HepG2 (cell line): Measurements from ENCODE around the gene SIK2. TPM values are rescaled to one million over a fixed set of nuclear protein-coding genes. Genes with fewer than 3 reads are reported as not detected.

Experiments
- ATAC-seq: fragments of 200-7000 bp; cut with Tn5 transposase; 3 replicates; pipeline ENCODE4 v1.9.1; 2020; ENCODE audit warnings: mild to moderate bottlenecking, moderate library complexity
- BruUV-seq: library from RNA; stranded (reverse); fragments of 400-500 nt; replicated peaks from 2 replicates; lab custom pipeline; 2021; lab: Mats Ljungman, UMichigan
- CTCF ChIA-PET: fragments of 300-600 bp; formaldehyde crosslinking; extraction: SDS; loops from one replicate; lab custom pipeline; 2021; ENCODE audit warnings: low total read pairs, inconsistent platforms, low intra/inter-chr PET ratio; lab: Yijun Ruan, JAX
- POLR2A ChIA-PET: fragments of 350-600 bp; sonication (Branson Sonifier 250); formaldehyde crosslinking; loops from one replicate; lab custom pipeline; 2020; ENCODE audit warnings: antibody characterized with exemption, inconsistent platforms; lab: Yijun Ruan, JAX
- DNase-seq: peaks from one replicate; pipeline ENCODE4 v3.0.0-alpha.2; 2015; ENCODE audit warnings: low spot score
- FAIRE-seq: peaks from 3 replicates; lab custom pipeline; 2011; peaks lifted over from hg19 to GRCh38; lab: Jason Lieb, UNC
- H2AFZ ChIP-seq: one replicate; pipeline ENCODE4 v1.6.1; 2011; ENCODE audit warnings: low read length, inconsistent platforms
- H3K27ac ChIP-seq: fragments of 300-600 bp; 3 replicates; pipeline ENCODE4 v1.8.0; 2011; ENCODE audit warnings: mixed run types, mild to moderate bottlenecking, mixed read lengths, low read length, inconsistent platforms; ENCODE audit not compliant: insufficient read depth; ENCODE audit errors: extremely low read length
- H3K27me3 ChIP-seq, 2 experiments: fragments of 200-600 bp in 1 of 2; 2 replicates in 1 of 2; 3 replicates in 1 of 2; pipeline versions ENCODE4 v1.6.0 to v1.8.0; 2011; ENCODE audit warnings: low read length in 2 of 2, mild to moderate bottlenecking in 2 of 2, moderate library complexity in 2 of 2, inconsistent platforms in 1 of 2; ENCODE audit not compliant: insufficient read depth in 2 of 2, control insufficient read depth in 1 of 2
- H3K36me3 ChIP-seq, 2 experiments: fragments of 200-600 bp in 1 of 2; replicated peaks in 1 of 2; 2 replicates in 1 of 2; 3 replicates in 1 of 2; pipeline versions ENCODE4 v1.5.1 to v1.8.0; 2011; ENCODE audit warnings: low read length in 2 of 2, inconsistent platforms in 1 of 2; ENCODE audit not compliant: insufficient read depth in 2 of 2, control insufficient read depth in 1 of 2
- H3K4me1 ChIP-seq: 2 replicates; pipeline ENCODE4 v1.5.1; 2012; ENCODE audit warnings: low read length, inconsistent platforms; ENCODE audit not compliant: insufficient read depth
- H3K4me2 ChIP-seq: 2 replicates; pipeline ENCODE4 v1.6.0; 2011; ENCODE audit warnings: low read depth, low read length, inconsistent platforms
- H3K4me3 ChIP-seq, 3 experiments: fragments of 200-600 bp in 1 of 3; sonication (generic), shearing (Covaris generic) in 1 of 3; replicated peaks in 1 of 3; 2 replicates each; pipeline ENCODE4 v1.5.1; 2011 to 2016; ENCODE audit warnings: low read length in 3 of 3, inconsistent platforms in 2 of 3, low read depth in 2 of 3, mild to moderate bottlenecking in 2 of 3, control low read depth in 1 of 3, mixed read lengths in 1 of 3; ENCODE audit not compliant: insufficient read depth in 1 of 3
- H3K79me2 ChIP-seq: one replicate; pipeline ENCODE4 v1.6.1; 2011; ENCODE audit warnings: low read length, inconsistent platforms; ENCODE audit not compliant: insufficient read depth
- H3K9ac ChIP-seq: 2 replicates; pipeline ENCODE4 v1.6.0; 2011; ENCODE audit warnings: mild to moderate bottlenecking, low read depth, low read length, inconsistent platforms; ENCODE audit not compliant: insufficient read depth
- H3K9me3 ChIP-seq: 2 replicates; pipeline ENCODE4 v1.5.1; 2012; ENCODE audit warnings: mild to moderate bottlenecking, low read length
- H4K20me1 ChIP-seq: 2 replicates; pipeline ENCODE4 v1.6.0; 2011; ENCODE audit warnings: inconsistent platforms, mild to moderate bottlenecking, low read length, moderate library complexity; ENCODE audit not compliant: insufficient read depth
- BORCS8-MEF2B ChIP-seq: sonication (generic); formaldehyde crosslinking; IDR thresholded peaks from 2 replicates; pipeline ENCODE4 v1.8.0; 2022; ENCODE audit warnings: mild to moderate bottlenecking, missing genetic modification reagents
- GATA4 ChIP-seq: sonication (generic); IDR thresholded peaks from 2 replicates; pipeline ENCODE4 v1.6.1; 2016; ENCODE audit warnings: antibody characterized with exemption, low read depth, borderline replicate concordance
- GPN1 ChIP-seq: sonication (generic); formaldehyde crosslinking; IDR thresholded peaks from 2 replicates; pipeline ENCODE4 v1.5.1; 2020; ENCODE audit warnings: missing genetic modification reagents, borderline replicate concordance
- HMGA1 ChIP-seq: sonication (generic); formaldehyde crosslinking; conservative IDR thresholded peaks from 2 replicates; pipeline ENCODE4 v1.4.0; 2020; ENCODE audit warnings: missing genetic modification reagents
- JUNB ChIP-seq: sonication (generic); formaldehyde crosslinking; IDR thresholded peaks from 2 replicates; pipeline ENCODE4 v1.8.0; 2022; ENCODE audit warnings: missing genetic modification reagents, mild to moderate bottlenecking, borderline replicate concordance
- NFATC3 ChIP-seq: sonication (generic); formaldehyde crosslinking; IDR thresholded peaks from 2 replicates; pipeline ENCODE4 v1.5.1; 2020; ENCODE audit warnings: mild to moderate bottlenecking, missing genetic modification reagents
- NFRKB ChIP-seq: fragments of 450-650 bp; IDR thresholded peaks from 2 replicates; pipeline ENCODE4 v1.6.1; 2017
- PAF1 ChIP-seq: IDR thresholded peaks from 2 replicates; pipeline ENCODE4 v1.6.1; 2016; ENCODE audit warnings: missing genetic modification reagents, missing compliant biosample characterization
- RBM22 ChIP-seq: fragments of 200-400 bp; formaldehyde crosslinking; optimal IDR thresholded peaks from 2 replicates; pipeline ENCODE3; 2017; ENCODE audit warnings: mild to moderate bottlenecking, low read length, moderate library complexity
- SALL2 ChIP-seq: sonication (generic); formaldehyde crosslinking; IDR thresholded peaks from 2 replicates; pipeline ENCODE4 v1.8.1; 2023; ENCODE audit warnings: mild to moderate bottlenecking, missing genetic modification reagents, inconsistent platforms
- XBP1 ChIP-seq: sonication (generic); formaldehyde crosslinking; IDR thresholded peaks from 2 replicates; pipeline ENCODE4 v1.5.0; 2020; ENCODE audit warnings: missing genetic modification reagents
- YY1 ChIP-seq: IDR thresholded peaks from 2 replicates; pipeline ENCODE4 v1.6.1; 2011; ENCODE audit warnings: low read length, low read depth, moderate library complexity, mild to moderate bottlenecking; ENCODE audit not compliant: insufficient read depth, insufficient replicate concordance
- ZFP36L1 ChIP-seq: sonication (generic); formaldehyde crosslinking; IDR thresholded peaks from 2 replicates; pipeline ENCODE4 v1.8.0; 2022; ENCODE audit warnings: mild to moderate bottlenecking, missing genetic modification reagents, moderate library complexity
- ZNF124 ChIP-seq: sonication (generic); formaldehyde crosslinking; IDR thresholded peaks from 2 replicates; pipeline ENCODE4 v1.4.0; 2020; ENCODE audit warnings: missing genetic modification reagents
- ZNF33A ChIP-seq: sonication (generic); formaldehyde crosslinking; IDR thresholded peaks from 2 replicates; pipeline ENCODE4 v1.5.1; 2020; ENCODE audit warnings: missing genetic modification reagents, mild to moderate bottlenecking, moderate library complexity, borderline replicate concordance
- ZNF512 ChIP-seq: sonication (generic); formaldehyde crosslinking; IDR thresholded peaks from 2 replicates; pipeline ENCODE4 v1.4.0; 2020; ENCODE audit warnings: mild to moderate bottlenecking, missing genetic modification reagents
- ZSCAN29 ChIP-seq: sonication (generic); formaldehyde crosslinking; conservative IDR thresholded peaks from 2 replicates; pipeline ENCODE4 v1.4.0; 2020; ENCODE audit warnings: mild to moderate bottlenecking, missing genetic modification reagents
- WGBS: methylation state at CpG from one replicate; pipeline ENCODE4 v1.1.6; 2017; ENCODE audit warnings: low lambda C conversion rate; 5-methylcytosine and 5-hydroxymethylcytosine counted together
- in situ Hi-C: cut with HindIII; loops from 2 replicates; pipeline ENCODE4 v1.10.0; 2017; ENCODE audit warnings: low pct_unique_long_range_greater_than_20kb; ENCODE audit not compliant: extremely low pct_ligation_motif_present
- intact Hi-C: fragments of 100-400 bp; cut with micrococcal nuclease; formaldehyde crosslinking; loops from one replicate; pipeline ENCODE4 v1.10.0; 2022; ENCODE audit not compliant: unreplicated experiment
- polyA plus RNA-seq, 8 experiments: library from polyadenylated mRNA; depleted of rRNA in 3 of 8; stranded (reverse) in 7 of 8; unstranded in 1 of 8; fragments of >200 nt; fragmentation: Illumina TruSeq in 4 of 8; extraction: Trizol in 4 of 8; gene quantifications; 2 replicates each; pipeline versions ENCODE4 v1.2.1 to v1.2.3, GENCODE V29; 2011 to 2016; ENCODE audit warnings: low read depth in 4 of 8, missing spikeins in 1 of 8, mixed read lengths in 1 of 8; ENCODE audit not compliant: insufficient read depth in 1 of 8
- total RNA-seq, 5 experiments: library from RNA; depleted of rRNA; stranded (reverse); fragments of >200 nt; fragmentation: Illumina TruSeq; extraction: Trizol; gene quantifications; 2 replicates each; pipeline ENCODE4 v1.2.3, GENCODE V29; 2016; ENCODE audit warnings: low read depth in 1 of 5
- TF ChIP-seq, protein P1 (sequence below): IDR thresholded peaks from 2 replicates; pipeline ENCODE4 v1.6.1; 2016; ENCODE audit warnings: low read depth, missing genetic modification reagents, missing compliant biosample characterization

SIK2 gene
- total and polyA plus RNA-seq, 2 of the 13 experiments (the other 11 are each of a cell fraction or from before 2014, with no cell fraction given): 8.1 to 15.4 TPM

GRCh38 chr11:111589114-111589513, 13.1 kb upstream of the SIK2 start (continued):
- no peak for TF ChIP-seq SALL2 (CRISPR knock-in tag)
- TF ChIP-seq ZFP36L1: no peak
- no peak for TF ChIP-seq ZNF124

GRCh38 chr11:111589886-111590499, 12.3 kb upstream of the SIK2 start:
- BruUV-seq: no TSS peak
- in situ Hi-C loops: no loop called here
- no peak for TF ChIP-seq NFRKB
- no peak for TF ChIP-seq BORCS8-MEF2B (CRISPR knock-in tag)
- TF ChIP-seq JUNB: no peak
- no peak for TF ChIP-seq PAF1 (CRISPR knock-in tag)
- TF ChIP-seq YY1: no peak
- no peak for TF ChIP-seq XBP1 (CRISPR knock-in tag)
- TF ChIP-seq NFATC3 (CRISPR knock-in tag): no peak
- no peak for TF ChIP-seq ZNF512 (CRISPR knock-in tag)
- TF ChIP-seq ZSCAN29: no peak
- TF ChIP-seq GPN1 (CRISPR knock-in tag): no peak
- TF ChIP-seq HMGA1 (CRISPR knock-in tag): no peak
- no peak for TF ChIP-seq GATA4
- TF ChIP-seq, protein P1, sequence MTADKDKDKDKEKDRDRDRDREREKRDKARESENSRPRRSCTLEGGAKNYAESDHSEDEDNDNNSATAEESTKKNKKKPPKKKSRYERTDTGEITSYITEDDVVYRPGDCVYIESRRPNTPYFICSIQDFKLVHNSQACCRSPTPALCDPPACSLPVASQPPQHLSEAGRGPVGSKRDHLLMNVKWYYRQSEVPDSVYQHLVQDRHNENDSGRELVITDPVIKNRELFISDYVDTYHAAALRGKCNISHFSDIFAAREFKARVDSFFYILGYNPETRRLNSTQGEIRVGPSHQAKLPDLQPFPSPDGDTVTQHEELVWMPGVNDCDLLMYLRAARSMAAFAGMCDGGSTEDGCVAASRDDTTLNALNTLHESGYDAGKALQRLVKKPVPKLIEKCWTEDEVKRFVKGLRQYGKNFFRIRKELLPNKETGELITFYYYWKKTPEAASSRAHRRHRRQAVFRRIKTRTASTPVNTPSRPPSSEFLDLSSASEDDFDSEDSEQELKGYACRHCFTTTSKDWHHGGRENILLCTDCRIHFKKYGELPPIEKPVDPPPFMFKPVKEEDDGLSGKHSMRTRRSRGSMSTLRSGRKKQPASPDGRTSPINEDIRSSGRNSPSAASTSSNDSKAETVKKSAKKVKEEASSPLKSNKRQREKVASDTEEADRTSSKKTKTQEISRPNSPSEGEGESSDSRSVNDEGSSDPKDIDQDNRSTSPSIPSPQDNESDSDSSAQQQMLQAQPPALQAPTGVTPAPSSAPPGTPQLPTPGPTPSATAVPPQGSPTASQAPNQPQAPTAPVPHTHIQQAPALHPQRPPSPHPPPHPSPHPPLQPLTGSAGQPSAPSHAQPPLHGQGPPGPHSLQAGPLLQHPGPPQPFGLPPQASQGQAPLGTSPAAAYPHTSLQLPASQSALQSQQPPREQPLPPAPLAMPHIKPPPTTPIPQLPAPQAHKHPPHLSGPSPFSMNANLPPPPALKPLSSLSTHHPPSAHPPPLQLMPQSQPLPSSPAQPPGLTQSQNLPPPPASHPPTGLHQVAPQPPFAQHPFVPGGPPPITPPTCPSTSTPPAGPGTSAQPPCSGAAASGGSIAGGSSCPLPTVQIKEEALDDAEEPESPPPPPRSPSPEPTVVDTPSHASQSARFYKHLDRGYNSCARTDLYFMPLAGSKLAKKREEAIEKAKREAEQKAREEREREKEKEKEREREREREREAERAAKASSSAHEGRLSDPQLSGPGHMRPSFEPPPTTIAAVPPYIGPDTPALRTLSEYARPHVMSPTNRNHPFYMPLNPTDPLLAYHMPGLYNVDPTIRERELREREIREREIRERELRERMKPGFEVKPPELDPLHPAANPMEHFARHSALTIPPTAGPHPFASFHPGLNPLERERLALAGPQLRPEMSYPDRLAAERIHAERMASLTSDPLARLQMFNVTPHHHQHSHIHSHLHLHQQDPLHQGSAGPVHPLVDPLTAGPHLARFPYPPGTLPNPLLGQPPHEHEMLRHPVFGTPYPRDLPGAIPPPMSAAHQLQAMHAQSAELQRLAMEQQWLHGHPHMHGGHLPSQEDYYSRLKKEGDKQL: no peak
- TF ChIP-seq RBM22: no peak
- no peak for TF ChIP-seq ZNF33A (CRISPR knock-in tag)

More at GRCh38 chr11:111589886-111590499, 12.3 kb upstream of the SIK2 start:
- H4K20me1 ChIP-seq: no peaks in the 10 kb centered on the region
- H3K27me3 ChIP-seq: no peaks in the 10 kb centered on the region
- H3K79me2 ChIP-seq: no peaks in the 10 kb centered on the region
- H3K9ac ChIP-seq: no peak overlapping the region
- H3K9me3 ChIP-seq: no peaks in the 10 kb centered on the region
- H2AFZ ChIP-seq: no peak overlapping the region
- no peak for ATAC-seq
- DNase-seq: no peak
- WGBS: 43% methylated on average over 5 of the region's 5 CpGs
- peaks cover 40% of the 10 kb centered on the region for H3K4me1 ChIP-seq
- H3K27ac ChIP-seq: no peak overlapping the region
- no peak overlapping the region for H3K4me3 ChIP-seq
- FAIRE-seq: no peak
- ChIA-PET CTCF (no interaction called here), POLR2A (no interaction called here)
- intact Hi-C loops: no loop called here
- no peak overlapping the region for H3K4me2 ChIP-seq
- H3K36me3 ChIP-seq: no peaks in the 10 kb centered on the region
